C4-2B (cell line): ENCODE results near the gene HYAL3.

ENCODE experiments used
- CTCF ChIP-seq: fragments of 450-650 bp; conservative IDR thresholded peaks from 2 replicates; pipeline ENCODE4 v1.5.1; 2017; ENCODE audit warnings: mild to moderate bottlenecking
- ZFX ChIP-seq: fragments of 450-650 bp; IDR thresholded peaks from 2 replicates; pipeline ENCODE4 v1.6.1; 2017

GRCh38 chr3:50294089-50294488 is 5.1 kb downstream of the HYAL3 start:
- no peak for TF ChIP-seq CTCF
- TF ChIP-seq ZFX = no peak
